GM19193 (cell line): ENCODE data around the gene AHCYL1.

Experiments
- POLR2A ChIP-seq: IDR thresholded peaks from 4 replicates; pipeline ENCODE4 v1.6.1; 2011; ENCODE audit not compliant: insufficient read depth, insufficient read length; ENCODE audit errors: extremely low read depth

Gene AHCYL1

DNA sequence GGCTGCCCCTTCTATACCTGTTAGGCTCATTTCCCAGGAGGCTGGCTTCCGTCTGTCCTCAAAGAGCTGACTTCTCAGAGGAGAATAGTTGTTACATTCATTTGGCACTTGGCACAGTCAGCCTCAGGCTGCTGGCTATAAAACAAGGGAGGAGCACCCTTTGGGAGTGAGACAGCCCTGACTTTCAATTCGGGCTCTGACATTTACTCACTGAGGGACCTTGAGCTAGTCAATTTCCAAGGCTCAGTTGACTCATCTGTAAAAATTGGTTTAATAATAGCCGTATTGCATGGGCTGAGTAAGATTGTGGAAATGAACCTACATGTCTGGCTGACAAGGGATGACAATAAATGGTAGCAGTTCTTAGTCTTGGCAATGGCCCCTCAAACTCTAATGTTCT lies 72.2 kb downstream of the AHCYL1 start:
- TF ChIP-seq POLR2A, result no peak

DNA sequence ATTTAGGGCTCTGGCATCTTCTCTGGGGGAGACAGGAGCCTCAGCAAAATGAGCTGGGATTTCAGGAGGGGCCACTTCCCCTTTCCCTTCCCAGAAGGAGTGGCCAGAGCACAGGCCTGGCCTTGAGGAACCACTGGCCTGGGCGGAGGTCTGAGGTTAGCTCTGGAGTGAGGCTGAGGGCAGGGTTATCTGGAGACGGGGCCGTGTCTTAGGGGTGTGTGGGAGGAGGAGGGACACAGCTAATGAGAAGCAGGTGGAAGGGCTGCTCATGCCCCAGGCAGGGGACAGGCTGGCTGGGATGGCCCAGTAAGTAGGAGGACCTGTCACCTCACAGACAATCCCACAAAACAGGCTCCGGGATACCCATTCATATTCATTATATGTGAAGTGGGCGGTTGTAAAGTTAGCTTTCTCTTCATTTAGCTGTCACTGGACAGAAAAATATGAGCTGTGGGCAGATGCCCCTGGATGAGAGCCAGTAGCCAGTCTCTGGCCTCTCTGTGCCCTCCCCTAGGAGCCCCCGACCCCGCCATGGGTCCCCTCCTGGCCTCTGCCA lies 73.5 kb downstream of the AHCYL1 start:
- TF ChIP-seq POLR2A, result no peak

- TF ChIP-seq POLR2A, result no peak
These were observed 74.0 kb downstream of the AHCYL1 start for GRCh38 chr1:110058591-110058990.

DNA sequence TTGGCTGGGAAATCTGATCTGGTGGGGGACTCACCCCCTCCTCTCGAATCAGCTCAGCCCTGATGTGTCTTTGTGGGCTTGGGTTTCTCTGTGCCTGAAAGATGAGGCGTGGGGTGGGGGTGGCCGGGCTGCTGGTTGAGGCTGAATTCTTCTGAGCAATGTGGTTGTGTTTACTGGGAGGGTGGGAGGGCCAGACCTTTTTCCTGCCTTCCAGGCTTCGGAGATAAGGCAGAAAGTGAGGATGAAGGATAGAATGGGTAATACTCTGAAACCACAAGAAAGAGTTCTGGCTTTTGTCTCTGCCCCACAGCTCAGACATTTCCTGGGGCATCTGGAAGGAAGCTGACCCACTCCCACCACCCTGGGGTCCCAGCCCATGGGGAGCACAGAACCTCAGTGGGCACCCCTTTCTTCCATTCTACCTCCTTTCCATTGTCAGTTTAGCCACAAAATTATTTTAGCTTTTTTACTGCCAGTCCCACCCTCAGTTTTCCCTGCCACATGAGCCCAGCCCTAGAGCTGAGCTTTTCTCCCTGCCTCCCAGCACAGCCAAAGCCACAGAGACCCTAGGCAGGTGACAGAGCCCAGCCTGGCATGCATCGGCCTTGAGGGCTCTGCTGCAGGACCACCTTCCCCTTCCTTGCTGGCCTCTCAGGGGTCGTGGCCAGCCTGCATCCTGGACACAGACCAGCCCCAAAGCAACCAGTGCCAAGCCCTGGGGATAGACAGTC lies 74.7 kb downstream of the AHCYL1 start:
- TF ChIP-seq POLR2A, result no peak

- TF ChIP-seq POLR2A, result peak; percentile 12
These were observed 75.6 kb downstream of the AHCYL1 start for GRCh38 chr1:110060034-110060661.

- no peak for TF ChIP-seq POLR2A
These were observed 76.1 kb downstream of the AHCYL1 start for GRCh38 chr1:110060662-110061060.

DNA sequence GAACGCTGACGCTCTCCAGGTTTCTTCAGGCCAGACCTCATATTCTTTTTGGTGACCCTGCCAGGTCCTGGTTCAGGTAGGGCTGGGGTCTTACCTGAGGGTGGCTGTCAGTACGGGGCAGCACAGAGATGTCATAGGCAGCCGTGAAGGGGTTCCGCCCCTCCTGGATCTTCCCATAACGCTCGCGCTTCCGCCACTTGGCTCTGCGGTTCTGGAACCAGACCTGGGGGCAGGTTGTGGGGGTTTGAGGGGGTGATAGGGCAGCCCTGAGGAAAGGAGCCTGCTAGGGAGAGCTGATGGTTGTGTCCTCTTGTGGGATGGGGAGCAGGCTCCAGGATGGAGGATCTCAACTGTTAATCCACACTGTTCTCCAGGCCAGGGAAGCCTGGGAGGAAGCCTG lies 76.8 kb downstream of the AHCYL1 start:
- no peak for TF ChIP-seq POLR2A

DNA sequence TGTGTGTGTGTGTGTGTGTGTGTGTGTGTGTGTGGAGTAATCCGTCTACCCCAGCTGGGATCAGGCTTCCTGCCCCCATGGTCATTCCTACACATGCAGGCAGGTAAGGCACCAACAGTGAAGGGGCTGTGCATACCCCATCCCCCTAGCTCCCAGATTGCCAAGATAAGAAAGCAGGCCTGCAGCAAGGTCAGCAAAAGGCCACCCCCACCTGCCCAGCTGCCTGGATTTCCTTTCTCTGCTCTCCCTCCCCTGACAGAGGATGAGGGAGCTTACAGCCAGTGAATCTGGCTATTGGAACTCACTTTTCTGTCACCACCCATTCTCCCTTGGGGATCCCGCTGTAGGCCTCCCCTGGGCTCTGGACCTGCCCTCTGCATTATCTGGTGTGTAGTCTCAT lies 78.0 kb downstream of the AHCYL1 start:
- TF ChIP-seq POLR2A, result no peak

GRCh38 chr1:110063781-110064180 lies 79.2 kb downstream of the AHCYL1 start:
- TF ChIP-seq POLR2A, result no peak

DNA sequence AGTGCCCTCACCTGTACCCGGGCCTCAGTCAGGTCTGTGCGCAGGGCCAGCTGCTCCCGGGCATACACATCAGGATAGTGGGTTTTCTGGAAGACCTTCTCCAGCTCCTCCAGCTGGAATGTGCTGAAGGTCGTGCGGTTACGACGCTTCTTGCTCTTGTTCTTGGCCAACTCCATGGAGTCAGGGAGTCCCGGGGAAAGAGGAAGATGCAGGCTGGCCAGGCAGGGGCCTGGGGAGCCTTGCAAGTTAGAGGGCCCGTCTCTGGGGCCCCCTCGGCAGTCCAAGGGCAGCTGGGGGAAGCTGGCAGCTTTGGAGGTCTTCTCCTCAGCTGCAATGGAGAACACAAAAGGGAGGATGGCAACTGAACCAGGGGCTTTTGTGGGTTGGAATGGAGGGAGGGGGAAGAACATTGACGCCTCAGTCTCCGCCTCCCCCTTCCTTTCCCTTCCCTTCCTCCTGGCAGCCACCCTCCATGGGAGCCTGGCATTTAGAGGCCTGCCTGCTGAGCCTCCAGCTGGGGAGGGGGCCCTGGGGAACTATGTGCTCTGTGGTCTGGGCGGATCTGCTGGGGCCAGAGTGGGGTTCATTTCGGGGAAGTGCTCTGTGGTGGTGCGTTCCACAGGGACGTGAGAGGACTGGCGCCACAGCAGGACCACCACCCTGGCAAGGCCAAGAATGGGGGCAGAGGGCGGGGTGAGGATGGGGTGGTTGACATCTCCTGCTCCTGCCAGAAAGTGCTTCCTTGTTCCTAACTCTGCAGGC lies 80.2 kb downstream of the AHCYL1 start:
- no peak for TF ChIP-seq POLR2A

DNA sequence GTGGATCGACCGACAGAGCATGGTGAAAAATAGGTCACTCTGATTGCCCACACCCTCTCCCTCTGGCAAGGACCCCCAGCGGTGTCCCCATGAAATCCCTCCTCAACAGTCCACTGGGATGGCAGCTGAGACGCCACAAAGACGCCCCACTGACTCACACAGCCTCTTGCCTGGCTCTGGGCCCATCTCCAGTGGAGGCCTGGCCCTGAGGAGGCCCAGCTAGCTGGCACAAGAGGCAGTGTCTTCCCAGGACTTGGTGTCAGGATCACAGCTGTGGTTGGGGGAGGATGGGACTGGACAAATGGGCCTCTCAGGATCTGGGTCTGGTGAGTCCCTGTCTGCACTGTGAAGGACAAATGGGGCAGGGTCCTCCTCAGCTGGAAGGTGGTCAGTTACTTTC lies 81.3 kb downstream of the AHCYL1 start:
- TF ChIP-seq POLR2A, result no peak

- TF ChIP-seq POLR2A, result no peak
These were observed 82.9 kb downstream of the AHCYL1 start for GRCh38 chr1:110067479-110067892.

GRCh38 chr1:110067893-110068645 lies 83.5 kb downstream of the AHCYL1 start:
- no peak for TF ChIP-seq POLR2A

DNA sequence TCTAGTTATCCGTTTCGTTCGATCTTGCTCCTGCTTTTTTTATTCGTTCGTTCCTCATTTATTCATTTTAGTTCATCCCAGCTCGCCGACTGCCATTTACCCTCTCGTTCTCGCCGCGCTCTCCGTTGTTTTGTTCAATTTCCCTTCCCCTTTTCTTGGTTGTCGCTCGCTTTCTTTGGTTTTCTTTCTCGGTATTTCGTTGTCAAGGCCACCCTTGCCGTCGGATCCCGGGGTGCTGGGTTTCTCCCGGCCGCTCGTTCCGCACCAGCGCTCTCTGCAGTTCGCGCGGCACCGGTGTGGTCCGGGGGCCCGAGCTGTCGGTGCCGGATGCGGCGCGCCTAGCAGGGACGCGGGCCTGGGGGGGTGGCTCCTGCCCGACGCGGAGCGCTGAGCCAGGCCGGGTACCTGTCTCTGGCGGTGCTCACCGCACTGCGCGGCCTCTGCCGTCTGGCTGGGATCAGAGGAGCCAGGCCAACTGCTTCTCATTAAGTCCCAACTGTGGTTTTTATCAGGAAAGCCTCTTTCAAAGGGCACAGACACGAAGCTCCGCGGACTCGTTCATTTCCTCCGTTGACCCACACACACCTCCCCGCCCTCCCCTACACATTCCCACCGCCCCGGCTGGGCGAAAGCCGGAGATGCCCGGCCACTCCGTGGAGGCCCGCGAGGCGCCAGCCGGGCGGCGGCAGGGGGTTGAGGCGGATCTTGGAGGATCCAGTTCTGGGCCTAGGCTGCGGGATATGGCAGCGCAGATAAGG lies 84.3 kb downstream of the AHCYL1 start:
- no peak for TF ChIP-seq POLR2A
